Stimulated activated CD4-positive, alpha-beta T cell treated with anti-CD3 and anti-CD28 coated beads, Interleukin-4, amount 100 ng/mL, for 1 hour (primary cell): ENCODE measurements around the gene IL17A.
A peak's percentile ranks its signal among the peaks of the same experiment; 100 is the strongest.

ENCODE experiments used
- DNase-seq: peaks from one replicate; pipeline ENCODE4 v3.0.0-alpha.2; 2020

Gene IL17A

DNA sequence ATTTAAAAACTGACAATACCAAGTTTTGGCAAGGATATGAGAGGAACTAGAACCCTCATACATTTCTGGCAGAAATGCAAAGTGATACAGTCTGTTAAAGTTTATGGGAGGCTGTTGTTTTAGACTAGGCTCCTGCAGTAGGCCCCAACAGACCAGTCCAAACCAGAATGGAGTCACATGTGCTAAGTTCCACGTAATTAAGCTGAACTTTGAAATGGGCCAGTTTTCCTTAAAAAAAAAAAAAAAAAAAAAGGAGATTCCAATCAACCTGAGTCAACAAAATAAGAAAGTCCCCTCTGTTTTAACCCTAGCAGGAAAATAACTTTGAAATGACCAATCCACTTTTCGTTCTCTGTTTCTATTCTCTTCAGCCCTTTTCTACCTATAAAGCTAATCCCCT, 31.6 kb downstream of the IL17A start:
- DNase-seq = no peak

GRCh38 chr6:52221302-52221701, 35.1 kb downstream of the IL17A start:
- peak; percentile 7 for DNase-seq

DNA sequence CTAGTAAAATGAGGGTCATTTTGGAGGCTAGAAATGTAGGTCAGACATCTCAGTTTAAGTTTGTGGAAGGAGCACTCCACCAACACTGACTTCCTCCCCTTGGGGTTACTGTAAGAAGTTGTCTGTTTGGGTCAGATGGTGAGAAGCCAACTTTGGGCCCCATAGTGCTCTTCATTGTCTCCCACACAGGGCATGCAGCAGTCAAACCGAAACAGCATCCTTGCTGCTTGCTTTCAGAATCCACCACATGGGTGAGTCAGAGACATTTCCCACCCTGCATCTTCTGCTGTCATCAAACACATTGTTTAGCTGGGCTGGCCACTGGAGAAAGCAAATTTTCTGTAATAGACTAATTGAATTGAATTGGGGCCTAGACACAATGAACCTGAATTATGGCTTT, 41.3 kb downstream of the IL17A start:
- peak; percentile 44 for DNase-seq

GRCh38 chr6:52230685-52231084, 44.5 kb downstream of the IL17A start:
- DNase-seq = no peak

- DNase-seq = no peak
These were observed 45.4 kb downstream of the IL17A start for GRCh38 chr6:52231406-52232127.

DNA sequence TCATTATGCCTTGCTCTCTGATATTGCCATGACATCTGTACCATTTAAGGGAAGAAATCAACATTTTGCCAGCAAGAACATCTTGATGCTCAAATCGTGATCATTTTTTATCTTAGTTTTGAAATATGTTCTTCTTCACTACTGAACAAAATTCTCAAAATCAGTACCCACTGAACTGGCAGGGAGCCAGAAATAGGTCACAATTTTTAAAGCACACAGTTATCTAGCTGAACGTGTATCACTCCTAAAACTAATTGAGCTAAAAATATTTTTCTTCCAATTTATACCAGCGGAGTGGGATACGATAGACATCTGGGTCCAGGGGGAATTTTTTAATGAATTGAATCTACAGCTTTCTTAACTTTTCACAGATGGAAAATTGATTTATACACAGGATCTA, 46.8 kb downstream of the IL17A start:
- DNase-seq = no peak

DNA sequence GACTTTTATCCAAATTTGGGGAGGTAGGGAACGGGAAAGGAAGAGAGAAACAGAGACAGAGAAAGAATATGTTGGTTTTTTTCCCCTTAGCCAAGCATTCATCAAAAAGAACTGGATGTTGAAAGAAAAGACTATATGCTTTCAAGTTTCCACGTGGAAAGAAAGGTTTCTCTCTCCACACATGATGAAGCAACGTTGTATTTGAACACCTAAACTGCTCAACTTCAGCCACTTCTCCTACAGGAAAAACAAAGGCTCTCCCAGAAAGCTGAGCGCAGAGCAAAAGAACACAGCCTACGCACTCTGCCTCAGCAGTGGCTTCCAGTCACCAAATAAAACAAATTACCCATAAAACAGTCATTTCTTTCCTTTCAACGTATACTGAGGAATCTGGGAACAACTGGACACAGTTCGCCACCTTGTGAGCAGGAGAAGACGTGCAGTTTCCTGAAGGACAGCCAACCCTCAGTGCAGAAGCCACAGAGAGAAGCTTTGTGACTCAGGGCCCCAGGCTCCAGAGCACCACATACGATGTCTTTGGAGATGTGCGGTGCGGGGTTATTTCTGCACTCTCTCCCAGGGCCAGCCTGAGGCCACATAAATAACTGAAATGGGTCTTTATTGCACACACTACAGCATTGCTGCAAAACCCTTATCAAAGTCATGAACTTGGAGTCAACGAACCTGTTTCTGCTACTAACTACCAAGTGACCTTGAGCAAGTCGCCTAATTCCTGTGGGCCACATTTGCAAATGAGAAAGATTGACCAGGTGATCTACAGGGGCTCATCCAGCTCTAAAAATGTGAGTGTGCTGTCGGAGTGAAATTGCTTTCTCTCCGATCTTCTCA, 48.0 kb downstream of the IL17A start:
- DNase-seq = no peak
